Erythroblast (primary cell): ENCODE measurements around the gene SGCG.

Source experiments
- DNase-seq, 2 experiments: peaks; one replicate each; lab custom pipeline; 2025; lab: John Stamatoyannopoulos, UW
- GATA1 ChIP-seq: IDR thresholded peaks from 2 replicates; pipeline ENCODE4 v1.6.1; 2011; ENCODE audit warnings: low read depth, mild to moderate bottlenecking, control low read depth, low read length, moderate library complexity
- POLR2A ChIP-seq: IDR thresholded peaks from 2 replicates; pipeline ENCODE4 v1.6.1; 2011; ENCODE audit warnings: mild to moderate bottlenecking, low read length

SGCG gene

DNA sequence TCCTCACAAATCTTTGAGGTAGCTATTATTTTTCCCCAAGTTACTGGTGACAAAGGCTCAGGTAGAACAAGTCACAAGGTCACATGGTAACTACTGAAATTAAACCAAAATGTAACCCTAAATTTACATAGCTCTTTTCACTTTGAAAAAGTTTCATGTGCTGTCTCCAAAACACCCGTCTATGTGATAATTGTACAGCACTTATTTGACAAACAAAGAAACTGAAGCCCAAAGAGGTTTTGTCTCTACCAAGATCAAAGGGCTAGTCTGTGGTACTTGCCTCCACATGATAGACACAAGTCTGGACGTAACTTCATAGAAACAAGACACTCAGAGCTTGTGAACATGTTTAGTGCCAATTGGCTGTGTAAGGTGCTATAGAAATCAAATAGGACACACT, 144.4 kb downstream of the SGCG start:
- DNase-seq = no peak
- TF ChIP-seq GATA1 (no peak), POLR2A (no peak)

DNA sequence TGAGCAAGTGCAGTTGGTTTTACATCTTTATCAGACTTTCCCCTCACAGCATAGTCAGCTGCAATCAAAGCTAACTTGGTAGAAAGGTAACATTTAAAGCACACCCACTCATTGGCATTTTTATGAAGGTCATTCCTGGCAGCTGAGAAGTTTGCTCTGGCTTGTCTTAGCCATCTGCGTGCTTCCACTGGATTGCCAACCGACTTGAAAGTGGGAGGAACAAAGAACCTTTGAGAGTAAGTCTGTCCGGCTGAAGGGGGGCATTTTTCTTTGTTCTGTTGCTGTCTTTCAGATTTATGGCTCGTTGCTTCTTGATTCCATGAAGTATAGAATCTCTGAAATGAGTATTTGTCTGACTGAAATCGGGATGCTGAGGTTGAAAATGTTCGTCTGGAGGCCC, 149.6 kb downstream of the SGCG start:
- TF ChIP-seq GATA1 (no peak), POLR2A (no peak)
- no peak for DNase-seq

DNA sequence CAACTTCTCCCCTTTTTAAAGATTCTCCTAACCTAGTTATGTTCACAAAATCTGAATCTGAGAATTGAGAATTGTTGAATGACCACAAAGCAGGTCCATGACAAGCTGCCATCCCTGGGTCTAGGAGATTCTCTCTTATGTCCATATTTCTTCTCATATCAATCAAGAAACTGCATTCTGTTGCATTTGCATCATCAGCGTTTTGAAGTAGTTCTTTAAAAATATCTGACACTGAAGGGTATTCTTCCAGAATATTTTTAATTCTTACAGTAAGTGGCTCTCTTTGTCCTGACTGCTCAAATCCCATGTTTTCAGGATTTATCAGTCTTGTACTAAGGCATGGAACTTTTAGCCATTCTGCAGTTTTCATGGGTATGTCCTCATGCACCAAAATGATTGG, 158.4 kb downstream of the SGCG start:
- TF ChIP-seq POLR2A = no peak
- TF ChIP-seq GATA1 = no peak
- no peak for DNase-seq

- no peak for TF ChIP-seq POLR2A
- no peak for DNase-seq
Observed at GRCh38 chr13:23344931-23345595, 164.3 kb downstream of the SGCG start.

DNA sequence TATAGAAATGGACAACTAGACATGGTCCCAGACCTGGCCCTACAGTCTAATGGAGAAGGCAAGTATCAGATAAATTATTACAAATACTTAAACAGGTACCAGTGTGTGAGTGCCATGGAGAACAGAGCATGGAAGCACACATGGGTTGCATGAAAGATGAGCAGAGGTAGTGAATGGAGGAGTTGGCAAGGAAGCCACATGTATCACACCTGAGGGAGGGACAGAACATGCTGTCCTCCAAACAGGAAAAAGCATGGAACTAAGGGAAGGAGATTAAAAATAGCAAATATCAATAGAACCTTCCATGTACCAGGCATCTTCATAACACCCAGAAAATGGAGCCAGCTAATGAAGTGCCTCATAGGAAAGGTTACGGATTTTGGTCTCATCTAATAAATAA, 166.8 kb downstream of the SGCG start:
- DNase-seq = no peak
- TF ChIP-seq POLR2A (no peak), GATA1 (no peak)

DNA sequence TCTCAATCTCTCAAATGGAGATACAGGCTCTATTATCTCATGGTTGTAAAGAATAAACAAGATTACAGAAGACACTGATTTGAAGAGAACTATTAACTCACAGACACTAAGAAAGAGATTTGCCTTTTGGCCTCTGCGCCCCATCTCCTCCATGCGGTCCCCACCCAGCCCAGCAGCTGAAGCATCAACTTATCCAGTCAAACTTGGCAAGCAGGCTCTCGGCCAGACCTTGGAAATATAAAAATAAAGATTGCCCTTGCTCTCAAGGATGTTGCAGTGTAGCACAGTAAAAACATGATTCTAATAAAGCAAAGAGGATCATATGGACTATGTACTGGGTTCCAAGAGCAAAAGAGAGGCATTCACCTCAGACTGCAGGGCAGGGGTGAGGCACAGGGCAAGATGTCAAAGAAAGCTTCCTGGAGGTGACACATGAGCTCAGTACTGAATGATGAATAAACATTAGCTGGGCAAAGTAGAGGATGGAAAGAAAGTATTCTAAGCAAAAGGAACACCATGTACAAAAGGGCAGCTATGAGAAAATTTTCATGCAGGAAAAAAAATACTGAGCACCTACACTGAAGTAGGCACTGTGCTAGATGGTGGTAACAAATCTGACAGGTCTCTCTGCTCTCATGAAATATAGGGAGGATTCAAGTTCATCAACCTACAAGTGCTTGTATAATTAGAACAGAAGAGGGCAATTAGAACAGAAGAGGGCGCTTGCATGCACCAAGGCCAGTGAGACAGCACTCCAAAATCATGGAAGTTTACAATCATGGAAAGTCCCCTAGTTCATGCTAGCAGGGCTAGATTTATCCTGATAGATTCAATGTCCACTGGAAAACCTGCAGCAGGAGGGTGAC, 167.7 kb downstream of the SGCG start:
- DNase-seq = no peak
- no peak for TF ChIP-seq GATA1
- no peak for TF ChIP-seq POLR2A

- DNase-seq = no peak
- TF ChIP-seq POLR2A (no peak), GATA1 (no peak)
Observed at GRCh38 chr13:23349161-23349897, 168.6 kb downstream of the SGCG start.

- DNase-seq = no peak
- TF ChIP-seq POLR2A = no peak
- no peak for TF ChIP-seq GATA1
Observed at GRCh38 chr13:23350009-23350408, 169.2 kb downstream of the SGCG start.

DNA sequence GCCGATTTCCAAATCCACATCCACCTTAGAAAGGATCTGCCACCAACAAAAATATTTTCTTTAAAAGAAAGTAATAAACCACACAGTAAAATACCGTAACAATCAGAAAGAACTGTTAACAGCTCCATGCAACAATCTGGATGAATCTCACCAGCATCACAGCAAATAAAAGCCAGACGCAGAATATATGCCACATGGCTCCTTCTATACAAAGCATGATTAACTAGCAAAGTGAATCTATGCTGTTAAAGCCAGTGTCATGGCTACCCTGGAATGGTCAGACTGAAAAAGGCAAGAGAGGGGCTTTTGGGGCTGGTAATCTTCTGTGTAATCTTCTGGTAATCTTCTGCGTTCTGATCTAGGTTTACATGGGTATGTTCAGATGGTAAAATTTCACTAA, 171.4 kb downstream of the SGCG start:
- TF ChIP-seq GATA1 (no peak), POLR2A (no peak)

GRCh38 chr13:23354520-23354919, 173.7 kb downstream of the SGCG start:
- no peak for DNase-seq
- TF ChIP-seq GATA1 = no peak
- TF ChIP-seq POLR2A = no peak

More for the DNA sequence above, 171.4 kb downstream of the SGCG start:
- no peak for DNase-seq

DNA sequence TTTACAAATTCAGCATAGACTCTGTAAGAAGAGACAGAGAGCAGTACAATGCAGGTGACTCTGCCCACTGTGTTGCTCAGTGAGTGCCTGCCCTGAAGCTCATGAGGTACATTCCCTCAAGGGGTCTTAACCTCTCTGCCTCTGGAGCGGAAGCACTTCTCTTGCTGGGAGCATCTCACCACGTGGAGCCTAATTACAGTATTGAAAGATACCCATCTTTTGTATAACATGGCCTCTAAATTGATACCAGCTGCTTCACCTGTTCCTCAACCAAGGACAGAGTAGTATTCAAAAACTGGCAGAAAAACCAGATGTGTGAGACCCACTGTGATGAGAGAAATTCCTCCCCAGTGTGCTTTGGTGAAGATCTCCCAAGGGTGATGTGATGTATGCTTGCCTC, 175.6 kb downstream of the SGCG start:
- no peak for TF ChIP-seq GATA1
- TF ChIP-seq POLR2A = no peak
- no peak for DNase-seq

- DNase-seq = no peak
- TF ChIP-seq POLR2A (no peak), GATA1 (no peak)
Observed at GRCh38 chr13:23357349-23357748, 176.6 kb downstream of the SGCG start.

GRCh38 chr13:23359882-23360281, 179.1 kb downstream of the SGCG start:
- TF ChIP-seq GATA1 = no peak
- no peak for TF ChIP-seq POLR2A
- DNase-seq = no peak

DNA sequence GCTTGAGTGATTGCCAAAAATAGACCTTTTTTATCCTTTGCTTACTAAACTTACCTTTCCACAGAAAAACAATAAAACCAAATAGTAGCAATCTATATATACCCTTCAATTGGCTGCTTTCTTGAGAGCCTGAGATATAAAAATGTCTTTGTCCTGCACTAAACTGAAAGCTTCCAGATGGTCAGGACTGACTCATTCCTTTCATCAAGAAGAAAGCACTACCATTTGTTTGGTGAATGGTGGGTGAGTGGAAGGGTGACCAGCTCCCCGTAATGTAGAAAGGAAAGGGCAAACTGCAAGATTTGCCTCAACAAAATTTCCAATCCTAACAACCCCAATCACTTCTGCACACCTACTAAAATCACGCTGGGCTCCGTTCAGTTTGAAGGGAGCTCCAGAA, 184.9 kb downstream of the SGCG start:
- no peak for DNase-seq
- TF ChIP-seq GATA1 (no peak), POLR2A (no peak)
